ENCODE measurements around the gene FMNL2. TPM values are rescaled to one million over a fixed set of nuclear protein-coding genes. Genes with fewer than 3 reads are reported as not detected.
A peak's percentile ranks its signal among the peaks of the same experiment; 100 is the strongest.

The FMNL2 gene
- total RNA-seq, 1 donor from 2014 or later, result 3.4 TPM

DNA sequence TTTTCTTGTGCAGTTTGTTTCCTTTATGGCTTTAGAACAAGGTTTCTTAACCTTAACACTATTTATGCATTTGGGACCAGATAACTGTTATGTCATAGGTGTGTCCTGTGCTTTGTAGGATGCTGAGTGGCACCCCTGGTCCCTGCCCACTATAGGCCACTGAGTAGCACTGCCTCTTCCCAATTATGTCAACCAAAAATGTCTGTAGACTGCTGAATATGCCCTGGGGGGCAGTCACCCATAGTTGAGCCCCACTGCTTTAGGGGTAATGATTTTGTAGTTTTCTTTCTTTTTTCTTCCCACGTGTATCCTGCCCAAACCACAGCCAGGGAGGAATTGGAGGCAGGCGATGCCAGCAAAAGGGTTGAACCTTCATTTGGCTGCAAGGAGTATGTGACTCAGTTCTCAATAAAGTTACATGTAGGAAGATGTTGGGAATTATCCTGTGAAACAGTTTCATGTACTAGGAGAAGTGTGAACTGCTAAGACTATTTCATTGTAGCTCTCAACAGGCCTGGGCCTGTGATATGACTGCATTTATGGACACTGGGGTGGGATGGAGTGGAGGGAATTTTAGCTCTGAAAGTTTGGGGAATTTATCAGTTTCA, 65.7 kb downstream of the FMNL2 start:
- no peak for DNase-seq (ENCODE audit: low spot score)
- ATAC-seq, result no peak

DNA sequence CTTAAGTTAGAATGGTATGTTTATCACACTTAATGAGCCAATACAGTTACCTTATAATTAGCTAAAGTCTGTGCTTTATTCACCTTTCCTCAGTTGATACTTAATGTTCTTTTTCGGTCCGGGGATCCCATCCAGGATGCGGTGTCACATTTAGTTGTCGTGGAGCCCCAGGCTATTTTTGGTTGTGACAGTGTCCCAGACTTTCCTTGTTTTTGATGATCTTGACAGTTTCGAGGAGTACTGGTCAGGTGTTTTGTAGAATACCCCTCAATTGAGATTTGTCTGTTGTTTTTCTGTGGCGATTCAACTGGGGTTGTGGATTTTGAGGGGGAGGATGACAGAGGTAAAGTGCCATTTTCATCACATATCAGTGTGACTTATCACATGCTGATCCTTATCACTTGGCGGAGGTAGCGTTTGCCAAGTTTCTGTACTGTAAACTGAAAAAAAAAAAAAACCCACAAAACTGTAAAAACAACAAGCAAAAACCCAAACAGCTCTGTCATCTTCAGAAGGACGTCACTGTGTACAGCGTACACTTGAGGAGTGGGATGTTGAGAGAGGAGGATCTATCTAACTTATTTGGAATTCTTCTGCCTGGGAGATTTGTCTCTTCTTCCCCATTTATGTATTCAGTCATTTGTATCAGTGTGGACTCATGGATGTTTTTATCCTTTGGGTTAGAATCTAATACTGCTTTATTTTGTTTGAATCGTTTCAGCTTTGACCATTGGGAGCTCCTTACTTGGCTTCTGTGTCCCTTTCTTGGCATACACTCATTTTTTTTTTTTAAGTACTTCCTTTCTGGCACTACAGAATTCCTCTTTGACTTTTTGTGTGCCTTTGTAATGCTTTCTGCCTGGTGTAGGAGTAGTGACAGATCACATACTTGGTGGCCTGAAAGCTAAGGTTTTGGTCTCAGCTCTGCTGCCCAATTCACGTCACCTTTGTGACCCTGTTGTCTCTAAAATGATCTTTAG, 68.1 kb downstream of the FMNL2 start:
- DNase-seq (ENCODE audit: low spot score) (no peak), ATAC-seq (peak; percentile 35)

DNA sequence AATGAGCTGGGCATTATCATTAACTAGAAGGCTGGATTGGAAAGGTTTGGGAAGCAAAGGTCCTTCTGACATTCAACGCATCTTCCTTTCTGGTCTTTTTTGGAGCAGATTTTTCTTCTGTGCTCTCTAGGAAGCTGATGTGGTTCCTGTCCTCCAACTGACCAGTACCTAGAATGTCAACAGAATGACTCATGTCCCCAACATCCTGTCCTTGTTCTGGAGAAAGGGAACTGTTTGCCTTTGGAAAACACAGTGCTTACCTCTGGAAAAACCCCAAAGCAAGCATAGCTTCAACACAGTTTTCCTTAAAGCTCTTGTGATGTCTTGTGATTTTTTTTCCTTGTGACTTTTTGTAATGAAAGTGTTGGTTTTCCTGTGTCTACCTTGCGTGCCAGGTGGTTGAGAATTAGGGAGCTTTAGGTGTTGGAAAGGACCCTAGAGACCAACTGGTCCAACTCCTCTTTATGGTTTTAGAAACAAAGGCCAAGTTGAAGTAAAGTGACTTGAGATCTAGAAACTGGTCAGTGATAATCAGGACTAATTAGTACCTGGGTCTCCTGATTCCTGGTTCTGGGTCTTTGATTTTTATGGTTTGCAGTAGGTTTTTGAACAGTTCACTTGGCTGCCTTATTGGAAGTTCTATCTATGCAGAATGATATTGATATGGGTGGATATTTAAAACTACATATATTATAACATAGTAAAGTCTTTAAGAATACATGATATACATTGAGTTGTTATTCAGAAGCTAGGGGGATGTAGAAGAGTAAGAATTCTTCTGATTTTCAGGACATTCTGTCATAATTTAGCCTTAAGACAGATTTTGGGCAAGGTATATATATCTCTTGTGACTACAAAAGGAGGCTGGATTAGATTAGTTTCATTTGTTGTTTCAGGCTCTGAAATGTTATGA, 70.5 kb downstream of the FMNL2 start:
- no peak for DNase-seq (ENCODE audit: low spot score)

DNA sequence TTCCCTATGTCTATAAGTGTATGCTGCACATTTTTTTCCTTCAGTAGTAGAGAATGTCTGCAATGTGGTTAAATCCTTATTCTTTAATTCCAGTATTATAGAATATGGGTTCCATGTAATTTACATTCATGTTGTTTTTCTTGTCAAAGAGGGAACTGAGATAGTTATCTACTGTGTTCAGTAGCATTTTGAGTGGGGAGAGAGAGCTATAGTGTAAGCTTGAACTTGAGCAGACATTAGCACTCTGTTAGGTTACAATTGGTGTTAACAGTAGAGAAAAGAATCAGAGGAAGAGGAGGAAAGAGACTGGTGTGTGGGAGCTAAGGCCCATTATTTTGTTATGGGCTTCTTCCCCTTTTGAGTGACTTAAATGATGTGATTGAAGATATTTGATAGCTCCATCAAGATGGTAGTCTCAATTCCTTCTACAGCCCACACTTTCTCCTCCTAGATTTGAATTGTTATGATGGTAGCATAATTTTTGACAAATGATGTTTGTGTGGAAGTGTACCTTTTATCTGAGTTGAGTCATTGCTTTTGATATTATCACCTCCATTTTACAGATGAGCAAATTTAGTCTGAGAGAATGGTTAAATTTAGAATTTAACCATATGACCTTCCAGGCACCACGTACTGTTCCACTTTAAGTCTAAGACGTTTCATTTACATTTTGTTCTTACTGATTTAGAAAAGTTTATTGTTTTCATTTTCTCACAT, 71.3 kb downstream of the FMNL2 start:
- DNase-seq (ENCODE audit: low spot score) (no peak), ATAC-seq (no peak)

More for the DNA sequence above, 70.5 kb downstream of the FMNL2 start:
- peak; percentile 72 for ATAC-seq

DNA sequence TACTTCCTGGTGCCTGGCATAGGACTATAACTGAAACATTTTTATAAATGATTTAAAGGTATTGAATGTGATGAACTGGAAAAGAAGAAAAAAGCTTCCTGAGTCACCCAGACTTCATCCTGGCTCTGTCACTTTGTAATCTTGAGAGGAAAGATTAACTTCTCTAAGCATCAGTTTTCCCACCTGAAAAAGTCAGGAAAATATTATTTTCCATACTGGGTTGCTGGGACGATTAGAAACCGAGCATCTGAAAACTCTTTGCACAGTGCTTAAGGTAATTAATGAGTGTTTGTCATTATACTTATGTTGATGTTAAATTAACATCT, 71.8 kb downstream of the FMNL2 start:
- ATAC-seq (no peak), DNase-seq (ENCODE audit: low spot score) (no peak)

DNA sequence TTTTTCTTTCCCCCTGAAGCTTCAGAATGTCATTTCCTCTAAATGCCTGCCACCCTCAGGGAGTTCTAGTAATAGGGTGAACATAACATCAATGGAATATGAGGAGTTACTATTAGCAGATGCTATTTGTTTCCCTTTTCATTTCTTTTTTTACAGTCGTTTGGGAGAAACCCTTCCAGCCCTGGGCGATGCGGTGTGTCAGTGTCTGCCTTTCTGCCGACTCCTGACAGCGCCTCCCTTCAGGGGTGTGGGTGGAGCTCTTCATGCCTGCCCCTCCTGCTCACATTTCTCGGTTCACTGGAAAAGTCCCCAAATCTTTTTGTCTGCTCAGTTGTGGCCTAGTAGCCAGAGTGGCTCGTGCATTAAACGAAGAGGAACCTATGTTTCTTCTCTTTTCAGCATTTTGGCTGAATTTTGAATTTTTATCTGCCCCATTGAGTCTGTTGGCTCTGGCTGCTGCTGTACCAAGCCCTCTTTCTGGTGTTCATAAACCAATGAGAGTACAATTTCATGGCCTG, 72.3 kb downstream of the FMNL2 start:
- DNase-seq (ENCODE audit: low spot score) (no peak), ATAC-seq (peak; percentile 60)

DNA sequence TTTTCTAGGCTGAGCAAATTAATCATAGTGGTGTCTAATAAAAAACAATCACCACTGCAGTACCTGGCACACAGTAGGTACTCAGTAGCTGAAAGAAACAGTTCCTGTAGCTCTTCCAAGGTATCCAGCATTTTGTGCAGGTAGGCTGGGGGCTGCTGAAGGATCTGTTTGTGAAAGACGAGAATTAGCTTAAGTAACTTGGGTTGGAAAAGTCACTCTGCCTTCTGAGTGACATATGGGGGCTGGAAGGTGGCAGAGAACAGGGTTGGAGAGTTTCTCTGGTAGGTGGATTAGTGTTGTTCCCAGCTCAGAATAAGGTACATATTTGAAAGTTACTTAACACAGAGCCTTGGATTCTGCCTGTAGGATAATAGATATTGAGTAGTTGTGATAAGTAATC, 72.8 kb downstream of the FMNL2 start:
- DNase-seq (ENCODE audit: low spot score) (no peak), ATAC-seq (no peak)

DNA sequence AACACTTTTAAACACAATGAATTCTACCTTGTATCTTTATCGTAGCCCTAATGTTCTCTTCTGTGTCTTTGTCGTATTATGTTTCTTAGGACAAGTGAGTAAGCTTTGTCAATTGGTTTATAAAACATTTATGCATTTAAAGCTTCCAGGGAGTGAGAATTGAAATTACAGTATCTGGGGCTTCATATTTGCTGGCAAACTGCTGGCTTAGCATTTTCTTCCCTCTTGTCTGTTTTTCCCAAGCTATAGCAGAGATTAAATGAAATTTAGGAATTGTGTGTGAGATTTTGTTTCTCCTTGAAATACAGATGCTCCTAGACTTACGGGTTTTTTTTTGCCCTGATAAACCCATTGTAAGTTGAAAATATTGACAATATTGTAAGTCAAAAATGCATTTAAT, 73.3 kb downstream of the FMNL2 start:
- DNase-seq (ENCODE audit: low spot score) (no peak), ATAC-seq (no peak)

DNA sequence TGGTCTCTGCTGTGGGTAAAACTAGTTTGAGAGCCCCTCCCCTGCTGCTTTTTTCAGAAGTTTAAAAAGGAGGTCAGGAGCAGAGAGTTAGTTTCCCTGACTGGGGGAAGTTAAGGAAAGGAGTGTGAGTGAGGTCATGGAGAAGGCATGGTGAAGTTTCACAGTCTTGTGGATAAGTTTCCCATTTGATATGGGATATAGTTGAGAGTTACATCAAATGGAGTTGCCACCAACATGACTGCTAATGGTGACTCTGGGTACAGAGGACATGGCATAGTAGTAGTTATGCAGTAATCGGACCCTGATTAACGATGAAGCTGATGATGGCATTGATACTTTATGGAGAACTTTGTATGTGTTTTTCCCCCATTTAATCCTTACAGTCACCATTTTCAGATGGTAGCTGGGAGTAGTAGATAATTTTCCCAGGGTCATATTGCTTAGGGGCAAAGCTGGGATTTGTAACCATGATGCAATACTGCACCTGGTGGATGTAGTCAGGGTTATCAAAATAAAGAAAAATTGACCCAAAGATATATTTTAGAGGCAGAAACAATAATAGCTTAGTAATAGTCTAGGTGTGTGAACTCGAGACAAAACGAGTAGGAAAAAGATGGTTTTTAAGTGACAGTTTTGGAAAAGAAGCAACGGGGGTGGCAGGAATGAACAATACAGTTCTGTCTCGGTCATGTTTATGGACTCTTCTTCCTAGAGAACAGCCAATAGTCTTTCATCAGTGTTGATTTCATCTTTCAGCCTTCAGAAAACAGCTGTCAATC, 74.6 kb downstream of the FMNL2 start:
- DNase-seq (ENCODE audit: low spot score), result no peak
- no peak for ATAC-seq

DNA sequence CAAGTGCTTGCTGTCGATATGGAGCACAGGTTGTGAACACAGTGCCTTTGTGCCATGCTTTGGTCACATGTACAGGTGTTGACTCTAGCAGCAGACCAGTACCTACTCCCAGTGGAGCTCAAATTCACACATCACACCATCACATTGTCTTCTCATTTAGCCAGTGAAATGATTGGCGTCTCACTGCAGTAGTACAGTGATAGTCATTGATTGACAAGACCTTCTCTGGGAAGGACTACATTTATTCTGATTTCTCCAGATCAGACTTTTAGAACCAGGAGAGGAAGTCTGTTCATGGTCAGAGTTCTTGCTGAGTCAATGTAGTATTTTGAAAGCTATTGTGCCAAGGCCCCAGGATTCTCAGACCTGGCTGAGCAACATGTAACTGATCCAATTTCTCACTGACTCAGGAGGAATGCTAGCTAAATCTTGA, 75.2 kb downstream of the FMNL2 start:
- no peak for DNase-seq (ENCODE audit: low spot score)
- ATAC-seq, result no peak

DNA sequence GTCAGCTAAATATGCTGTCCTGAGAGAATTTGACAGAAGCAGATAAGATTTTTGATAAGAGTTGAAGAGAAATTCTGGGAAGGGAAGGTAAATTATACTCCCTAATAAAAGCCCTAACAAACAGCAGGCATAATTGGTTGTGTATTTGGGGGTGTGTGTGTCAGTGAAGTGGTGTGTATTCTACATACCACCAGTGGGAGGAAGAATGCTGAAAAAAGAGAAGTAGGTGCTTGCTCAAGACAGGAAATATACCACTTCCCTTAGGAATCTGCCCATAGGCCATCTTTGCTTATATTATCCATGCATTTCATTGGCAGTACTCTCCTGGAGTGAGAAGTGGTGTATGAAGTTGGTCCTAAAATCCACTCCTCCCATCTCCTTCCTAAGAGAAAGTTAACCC, 76.2 kb downstream of the FMNL2 start:
- ATAC-seq, result no peak
- DNase-seq (ENCODE audit: low spot score), result no peak

DNA sequence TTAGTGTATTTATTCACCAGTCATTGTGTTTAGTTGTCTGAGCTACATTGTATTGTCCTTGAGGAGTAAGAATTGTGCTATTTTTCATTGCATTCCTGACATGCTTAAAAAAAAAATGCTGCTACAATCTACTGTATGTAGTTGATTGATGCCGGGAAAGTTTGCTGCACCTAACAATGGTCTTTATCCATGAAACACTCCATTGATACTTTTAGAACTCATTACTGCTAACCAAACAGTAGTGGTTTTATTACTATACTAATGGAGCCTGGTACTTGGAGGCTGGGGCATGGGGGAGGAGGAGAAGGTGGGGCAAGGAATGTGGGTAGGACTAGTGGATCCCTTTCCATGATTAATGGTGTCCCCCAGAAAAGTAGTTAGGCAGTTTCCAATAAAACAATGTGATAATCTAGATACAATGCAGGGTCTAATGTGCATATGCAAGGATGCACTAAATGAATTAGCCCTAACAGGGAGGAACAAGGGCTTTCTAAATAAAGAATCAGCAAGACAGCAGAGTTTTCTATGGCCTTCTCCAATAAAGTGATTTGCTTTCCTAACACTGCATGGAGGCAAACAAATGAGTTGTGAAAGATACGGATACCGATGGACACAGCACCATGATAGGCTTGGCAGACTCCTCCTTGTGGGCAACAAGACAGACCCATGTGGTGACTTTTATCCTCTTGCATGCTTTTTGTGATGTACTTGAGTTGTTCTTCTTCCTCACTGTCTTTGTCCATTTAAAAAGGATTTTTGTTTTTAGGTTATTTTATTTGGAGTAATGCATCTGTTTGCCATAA, 78.5 kb downstream of the FMNL2 start:
- ATAC-seq (no peak), DNase-seq (ENCODE audit: low spot score) (no peak)

DNA sequence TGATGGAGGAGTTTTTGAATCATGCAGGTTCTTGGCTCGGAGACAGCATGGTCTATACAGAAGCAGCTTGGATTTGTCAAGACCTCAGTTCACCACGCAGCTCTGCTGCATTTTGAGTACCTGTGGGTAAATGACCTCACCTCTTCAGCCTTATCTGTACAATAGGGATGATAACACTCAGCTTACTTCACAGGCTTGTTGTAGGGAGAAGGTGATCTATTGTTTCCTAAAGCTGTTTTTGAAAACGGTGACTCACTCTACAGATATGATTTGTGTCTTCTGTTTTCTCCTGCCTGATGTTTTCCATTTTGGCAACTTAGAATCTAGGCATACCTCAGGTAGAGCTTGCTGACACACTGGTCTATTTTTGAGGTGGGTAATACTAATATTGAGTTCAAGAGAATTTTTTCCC, 80.3 kb downstream of the FMNL2 start:
- ATAC-seq (no peak), DNase-seq (ENCODE audit: low spot score) (no peak)

DNA sequence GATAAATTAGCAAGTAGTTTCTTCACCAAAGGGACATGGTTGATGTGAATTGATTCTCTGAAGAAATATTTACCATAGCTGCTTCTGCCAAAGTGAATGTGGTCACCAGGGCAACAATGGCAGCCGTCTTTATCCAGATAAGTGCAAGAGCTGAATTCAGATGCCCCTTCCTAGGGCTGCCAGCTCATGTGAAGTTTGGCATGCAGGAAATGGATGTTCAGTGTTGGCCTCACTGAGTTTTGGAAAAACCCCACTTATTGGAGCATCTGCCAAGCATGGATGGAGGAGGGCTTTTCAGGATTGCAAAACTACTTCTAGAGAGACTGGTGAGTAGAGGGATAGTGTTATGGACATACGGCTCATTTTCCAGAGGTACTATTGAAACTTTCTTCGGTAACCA, 80.8 kb downstream of the FMNL2 start:
- ATAC-seq (no peak), DNase-seq (ENCODE audit: low spot score) (no peak)

DNA sequence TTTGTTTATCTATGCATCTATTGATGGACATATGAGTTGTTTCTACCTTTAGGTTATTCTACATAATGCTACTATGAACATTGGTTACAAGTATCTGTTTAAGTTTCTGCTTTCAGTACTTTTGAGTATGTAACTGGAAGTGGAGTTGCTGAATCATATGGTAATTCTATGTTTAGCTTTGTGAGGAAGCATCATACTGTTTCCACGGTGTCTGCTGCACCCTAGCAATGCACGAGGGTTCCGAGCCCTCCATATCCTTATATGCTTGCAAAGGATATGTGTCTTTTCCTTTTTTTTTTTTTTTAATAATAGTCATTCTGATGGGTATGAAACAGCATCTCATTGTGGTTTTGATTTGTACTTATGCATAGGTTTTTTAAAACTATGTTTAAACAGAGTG, 83.7 kb downstream of the FMNL2 start:
- DNase-seq (ENCODE audit: low spot score) (no peak), ATAC-seq (peak; percentile 46)

DNA sequence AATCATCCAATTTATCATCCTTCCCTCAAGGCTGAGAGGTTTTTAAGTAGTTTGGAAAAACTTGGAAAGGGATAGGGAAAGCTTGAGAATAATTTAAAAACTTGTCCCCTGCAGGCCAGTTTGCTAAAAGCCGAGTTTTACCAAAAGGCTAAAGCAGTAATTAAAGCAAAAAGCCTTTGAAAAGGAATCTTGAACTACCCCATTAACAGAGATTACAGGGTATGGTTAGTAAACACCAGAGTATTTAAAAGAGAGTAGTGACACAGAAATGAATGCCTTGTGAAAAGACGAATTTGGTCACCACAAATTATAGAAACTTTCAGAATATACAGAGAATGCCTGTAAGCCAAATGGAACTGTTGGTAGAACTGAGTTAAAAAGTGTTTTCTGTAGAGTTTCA, 85.0 kb downstream of the FMNL2 start:
- DNase-seq (ENCODE audit: low spot score), result no peak
- ATAC-seq, result no peak

DNA sequence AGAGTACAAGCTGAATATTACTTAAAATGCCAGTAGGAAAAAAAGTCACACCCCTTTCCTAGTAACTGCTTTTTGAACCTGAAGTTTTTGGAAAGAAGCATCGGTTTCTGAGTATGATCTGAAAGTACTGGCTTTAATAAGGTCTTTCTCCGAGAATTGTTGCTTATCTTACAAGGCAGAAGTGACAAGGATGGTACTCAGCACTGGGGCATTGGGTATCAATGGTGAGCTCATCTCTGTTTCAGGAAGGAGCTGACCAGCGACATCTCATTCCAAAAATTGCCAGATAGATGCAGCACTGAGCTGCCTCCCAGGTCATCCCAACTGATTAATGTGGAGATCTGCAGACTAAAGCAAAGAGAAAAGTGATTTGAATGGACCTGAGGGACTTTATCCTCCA, 85.4 kb downstream of the FMNL2 start:
- DNase-seq (ENCODE audit: low spot score) (no peak), ATAC-seq (no peak)

DNA sequence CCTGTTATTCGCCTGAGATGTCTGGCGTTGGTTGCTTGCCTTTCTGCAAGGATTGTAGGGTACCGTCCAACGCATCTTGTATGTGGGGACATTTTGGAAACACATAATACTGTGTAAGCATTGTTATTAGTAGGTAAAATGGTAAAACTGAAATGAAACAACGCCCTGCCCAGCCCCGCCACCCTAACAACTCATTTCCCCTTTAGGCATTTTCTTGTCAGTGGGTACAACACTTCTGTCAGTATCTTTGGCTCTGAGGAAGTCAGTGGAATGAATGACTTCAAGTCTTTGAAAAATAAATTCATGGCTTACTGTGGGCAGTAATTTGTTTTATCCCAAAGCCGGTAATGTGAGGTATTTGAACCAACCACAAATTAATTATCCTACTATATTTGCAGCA, 86.0 kb downstream of the FMNL2 start:
- ATAC-seq (no peak), DNase-seq (ENCODE audit: low spot score) (no peak)

All from left lobe of liver (tissue), 2 donors.